WTC11 (cell line): ENCODE measurements around the gene CD79B. TPM values are rescaled to one million over a fixed set of nuclear protein-coding genes. Genes with fewer than 3 reads are reported as not detected.

Experiments
- ATAC-seq: fragments of 200-7000 bp; cut with Tn5 transposase; 2 replicates; pipeline ENCODE4 v1.10.0; 2021; ENCODE audit warnings: mild to moderate bottlenecking, moderate library complexity
- CTCF ChIA-PET: fragments of 300-600 bp; sonication (Branson Sonifier 250); formaldehyde crosslinking; loops from one replicate; lab custom pipeline; 2021; ENCODE audit warnings: antibody characterized with exemption; lab: Charles Lee
- POLR2A ChIA-PET: fragments of 350-600 bp; sonication (Branson Sonifier 250); formaldehyde crosslinking; loops from one replicate; lab custom pipeline; 2021; ENCODE audit warnings: antibody characterized with exemption; lab: Charles Lee
- DNase-seq: peaks from one replicate; pipeline ENCODE4 v3.0.0; 2021; ENCODE audit warnings: low spot score
- H3K27ac Mint-ChIP-seq: 2 replicates; pipeline ENCODE4 v1.8.0; 2021; ENCODE audit warnings: mixed read lengths
- H3K27me3 Mint-ChIP-seq: 2 replicates; pipeline ENCODE4 v1.8.0; 2021; ENCODE audit warnings: low read depth, mild to moderate bottlenecking, moderate library complexity, mixed read lengths
- H3K36me3 Mint-ChIP-seq: 2 replicates; pipeline ENCODE4 v1.8.0; 2021; ENCODE audit warnings: mixed read lengths
- H3K4me1 Mint-ChIP-seq: 2 replicates; pipeline ENCODE4 v1.8.0; 2022; ENCODE audit warnings: mixed read lengths
- H3K4me3 Mint-ChIP-seq: 2 replicates; pipeline ENCODE4 v1.8.0; 2021; ENCODE audit warnings: mild to moderate bottlenecking, moderate library complexity, mixed read lengths
- H3K9me3 Mint-ChIP-seq: 2 replicates; pipeline ENCODE4 v1.8.0; 2021; ENCODE audit warnings: mixed read lengths
- ARID4B ChIP-seq: sonication (generic); formaldehyde crosslinking; IDR thresholded peaks from 2 replicates; pipeline ENCODE4 v1.8.0; 2023; ENCODE audit warnings: missing genetic modification reagents, mild to moderate bottlenecking, borderline replicate concordance
- ATF1 ChIP-seq: sonication (generic); formaldehyde crosslinking; IDR thresholded peaks from 2 replicates; pipeline ENCODE4 v1.8.1; 2023; ENCODE audit warnings: mild to moderate bottlenecking, moderate library complexity, missing genetic modification reagents
- CBFB ChIP-seq: sonication (generic); formaldehyde crosslinking; IDR thresholded peaks from 2 replicates; pipeline ENCODE4 v1.8.1; 2022; ENCODE audit warnings: mild to moderate bottlenecking, low read depth, missing genetic modification reagents
- CDX4 ChIP-seq: fragments of 250-450 bp; sonication (Bioruptor Pico); IDR thresholded peaks from 2 replicates; pipeline ENCODE4 v1.9.0; 2021; ENCODE audit warnings: moderate library complexity, mild to moderate bottlenecking, inconsistent platforms, borderline replicate concordance
- FOXP1 ChIP-seq: sonication (generic); formaldehyde crosslinking; IDR thresholded peaks from 2 replicates; pipeline ENCODE4 v1.8.0; 2022; ENCODE audit warnings: missing genetic modification reagents, mild to moderate bottlenecking, moderate library complexity, borderline replicate concordance
- HMGA2 ChIP-seq: fragments of 250-450 bp; sonication (Bioruptor Pico); IDR thresholded peaks from 2 replicates; pipeline ENCODE4 v1.4.0; 2021; ENCODE audit warnings: mild to moderate bottlenecking, moderate library complexity
- NR1H2 ChIP-seq: sonication (generic); formaldehyde crosslinking; IDR thresholded peaks from 2 replicates; pipeline ENCODE4 v1.9.0; 2021; ENCODE audit warnings: mild to moderate bottlenecking, moderate library complexity, missing genetic modification reagents
- TCF7 ChIP-seq: sonication (generic); formaldehyde crosslinking; IDR thresholded peaks from 2 replicates; pipeline ENCODE4 v1.8.0; 2022; ENCODE audit warnings: mild to moderate bottlenecking, low read depth, missing genetic modification reagents, moderate library complexity
- ZNF671 ChIP-seq: fragments of 250-450 bp; sonication (Bioruptor Pico); IDR thresholded peaks from 2 replicates; pipeline ENCODE4 v1.8.0; 2021; ENCODE audit warnings: mild to moderate bottlenecking
- total RNA-seq: library from RNA; stranded (reverse); gene quantifications from 3 replicates; pipeline ENCODE4 v1.2.3, GENCODE V29; 2021
- TF ChIP-seq, protein P1 (sequence below): fragments of 200-600 bp; IDR thresholded peaks from 2 replicates; pipeline ENCODE4 v1.8.0; 2022; ENCODE audit warnings: antibody characterized with exemption
- TF ChIP-seq, protein P2 (sequence below): fragments of 250-450 bp; sonication (Bioruptor Pico); IDR thresholded peaks from 2 replicates; pipeline ENCODE4 v1.9.0; 2021; ENCODE audit warnings: mild to moderate bottlenecking
- TF ChIP-seq, protein P3 (sequence below): sonication (generic); formaldehyde crosslinking; conservative IDR thresholded peaks from 2 replicates; pipeline ENCODE4 v1.8.1; 2023; ENCODE audit warnings: mild to moderate bottlenecking, low read depth, missing genetic modification reagents, moderate library complexity

The CD79B gene
- total RNA-seq, 1 experiment from 2014 or later, result 3.0 TPM

DNA sequence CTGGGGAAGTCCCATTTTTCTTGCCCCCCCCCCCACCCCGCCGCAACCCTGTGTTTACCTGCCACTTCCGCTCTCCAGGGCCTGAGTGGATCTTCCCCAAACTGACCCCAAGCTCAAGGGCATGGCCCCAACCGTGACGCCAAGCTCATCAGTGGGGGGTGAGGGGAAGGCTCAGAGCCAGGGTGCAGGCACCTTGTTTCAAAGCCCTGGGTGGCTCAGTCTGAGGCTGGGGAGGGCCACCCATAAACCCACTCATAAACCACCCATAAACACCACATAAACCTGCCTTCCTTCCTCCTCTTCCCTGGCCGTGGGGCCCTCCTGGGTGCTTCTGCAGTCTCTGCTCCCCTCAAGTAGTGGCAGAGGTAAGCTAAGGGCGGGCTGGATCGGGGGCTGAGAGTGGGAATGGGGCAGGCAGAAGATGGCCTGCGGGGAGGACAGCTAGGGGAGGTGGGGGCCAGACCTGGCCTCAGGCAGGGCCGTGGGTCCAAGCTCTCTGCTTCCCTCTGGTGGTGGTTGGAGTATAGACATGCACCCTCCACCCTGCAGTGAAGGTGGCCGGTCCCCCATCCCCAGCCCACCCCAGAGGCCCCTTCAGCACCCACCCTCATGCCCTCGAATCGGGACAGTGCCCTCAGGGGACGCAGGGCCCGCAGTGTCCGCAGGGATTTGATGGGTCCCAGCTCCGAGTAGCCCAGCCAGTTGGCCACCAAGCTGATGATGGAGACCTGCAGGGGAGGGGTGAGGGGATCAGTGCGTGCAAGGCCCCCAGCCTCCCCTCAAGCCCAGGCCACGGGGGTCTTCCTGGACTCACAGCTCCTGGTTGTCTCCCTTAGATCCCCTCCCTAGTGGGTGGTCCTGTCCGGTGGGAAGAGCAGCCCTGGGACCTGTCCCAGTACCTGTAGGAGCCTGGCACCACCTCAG lies 14.6 kb upstream of the CD79B start:
- ATAC-seq (peak; percentile 80), DNase-seq (peak; percentile 73)
- ChIA-PET POLR2A (interaction anchor here (0.9 to 1.1 kb wide), 5 partner anchors 14 to 44 kb away, joined by 3 to 4 read pairs (median 3); partner anchors contain the start of genes CD79B and GH1), CTCF (interaction anchor here (0.6 to 3.1 kb wide), 50 partner anchors 8 to 187 kb away, joined by 3 to 170 read pairs (median 6); partner anchors contain the start of genes CCDC47, CD79B, CSHL1 and ERN1)
- Mint-ChIP-seq H3K27ac (no peak overlapping the region), H3K4me1 (peaks cover 6% of the 10 kb centered on the region; the same call in 1 of the 2 replicates), H3K9me3 (no peaks in the 10 kb centered on the region), H3K36me3 (no peaks in the 10 kb centered on the region; the same call in 1 of the 2 replicates), H3K4me3 (no peak overlapping the region), H3K27me3 (no peaks in the 10 kb centered on the region)
- no peak for TF ChIP-seq HMGA2 (CRISPR knock-in tag)
- TF ChIP-seq, protein P1, sequence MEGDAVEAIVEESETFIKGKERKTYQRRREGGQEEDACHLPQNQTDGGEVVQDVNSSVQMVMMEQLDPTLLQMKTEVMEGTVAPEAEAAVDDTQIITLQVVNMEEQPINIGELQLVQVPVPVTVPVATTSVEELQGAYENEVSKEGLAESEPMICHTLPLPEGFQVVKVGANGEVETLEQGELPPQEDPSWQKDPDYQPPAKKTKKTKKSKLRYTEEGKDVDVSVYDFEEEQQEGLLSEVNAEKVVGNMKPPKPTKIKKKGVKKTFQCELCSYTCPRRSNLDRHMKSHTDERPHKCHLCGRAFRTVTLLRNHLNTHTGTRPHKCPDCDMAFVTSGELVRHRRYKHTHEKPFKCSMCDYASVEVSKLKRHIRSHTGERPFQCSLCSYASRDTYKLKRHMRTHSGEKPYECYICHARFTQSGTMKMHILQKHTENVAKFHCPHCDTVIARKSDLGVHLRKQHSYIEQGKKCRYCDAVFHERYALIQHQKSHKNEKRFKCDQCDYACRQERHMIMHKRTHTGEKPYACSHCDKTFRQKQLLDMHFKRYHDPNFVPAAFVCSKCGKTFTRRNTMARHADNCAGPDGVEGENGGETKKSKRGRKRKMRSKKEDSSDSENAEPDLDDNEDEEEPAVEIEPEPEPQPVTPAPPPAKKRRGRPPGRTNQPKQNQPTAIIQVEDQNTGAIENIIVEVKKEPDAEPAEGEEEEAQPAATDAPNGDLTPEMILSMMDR, result peak; percentile 82

DNA sequence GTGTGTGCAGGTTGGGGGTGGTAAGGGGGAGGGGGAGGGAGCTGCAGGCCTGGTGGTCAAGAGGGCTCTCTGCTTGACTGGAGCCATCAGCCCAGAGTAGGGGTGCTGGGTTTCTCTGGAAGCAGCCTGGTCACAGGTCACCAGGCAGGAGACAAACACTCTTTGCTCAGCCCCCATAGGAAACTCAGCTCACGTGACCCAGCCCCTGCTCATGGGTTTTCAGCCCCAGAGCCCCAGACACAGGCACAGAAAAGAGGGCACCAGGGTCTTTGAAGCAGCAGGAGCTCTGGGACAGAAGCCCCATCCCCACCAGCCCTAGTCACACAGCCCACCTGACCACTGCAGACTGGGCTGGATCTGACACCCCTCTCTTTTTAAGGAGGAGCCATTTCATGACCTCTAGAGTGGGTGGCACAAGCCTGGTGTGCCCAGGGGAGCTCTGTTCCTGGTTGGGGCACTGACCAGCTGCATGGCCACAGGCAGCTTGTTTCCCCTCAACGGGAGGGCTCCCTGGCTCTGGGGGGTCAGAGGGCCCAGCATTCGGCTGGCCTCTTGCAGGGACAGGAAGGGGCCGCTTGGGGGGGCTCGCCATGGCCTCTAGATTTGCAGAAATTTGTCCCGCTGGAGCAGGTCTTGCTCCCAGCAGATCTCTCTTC lies 13.8 kb upstream of the CD79B start:
- TF ChIP-seq FOXP1 (CRISPR knock-in tag) (no peak), CDX4 (no peak), CBFB (CRISPR knock-in tag) (no peak), TCF7 (CRISPR knock-in tag) (no peak), ZNF671 (CRISPR knock-in tag) (no peak), ATF1 (CRISPR knock-in tag) (no peak), NR1H2 (CRISPR knock-in tag) (no peak)
- TF ChIP-seq, protein P2, sequence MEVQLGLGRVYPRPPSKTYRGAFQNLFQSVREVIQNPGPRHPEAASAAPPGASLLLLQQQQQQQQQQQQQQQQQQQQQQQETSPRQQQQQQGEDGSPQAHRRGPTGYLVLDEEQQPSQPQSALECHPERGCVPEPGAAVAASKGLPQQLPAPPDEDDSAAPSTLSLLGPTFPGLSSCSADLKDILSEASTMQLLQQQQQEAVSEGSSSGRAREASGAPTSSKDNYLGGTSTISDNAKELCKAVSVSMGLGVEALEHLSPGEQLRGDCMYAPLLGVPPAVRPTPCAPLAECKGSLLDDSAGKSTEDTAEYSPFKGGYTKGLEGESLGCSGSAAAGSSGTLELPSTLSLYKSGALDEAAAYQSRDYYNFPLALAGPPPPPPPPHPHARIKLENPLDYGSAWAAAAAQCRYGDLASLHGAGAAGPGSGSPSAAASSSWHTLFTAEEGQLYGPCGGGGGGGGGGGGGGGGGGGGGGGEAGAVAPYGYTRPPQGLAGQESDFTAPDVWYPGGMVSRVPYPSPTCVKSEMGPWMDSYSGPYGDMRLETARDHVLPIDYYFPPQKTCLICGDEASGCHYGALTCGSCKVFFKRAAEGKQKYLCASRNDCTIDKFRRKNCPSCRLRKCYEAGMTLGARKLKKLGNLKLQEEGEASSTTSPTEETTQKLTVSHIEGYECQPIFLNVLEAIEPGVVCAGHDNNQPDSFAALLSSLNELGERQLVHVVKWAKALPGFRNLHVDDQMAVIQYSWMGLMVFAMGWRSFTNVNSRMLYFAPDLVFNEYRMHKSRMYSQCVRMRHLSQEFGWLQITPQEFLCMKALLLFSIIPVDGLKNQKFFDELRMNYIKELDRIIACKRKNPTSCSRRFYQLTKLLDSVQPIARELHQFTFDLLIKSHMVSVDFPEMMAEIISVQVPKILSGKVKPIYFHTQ, result no peak
- ChIA-PET CTCF (interaction anchor here (0.6 to 3.1 kb wide), 52 partner anchors 8 to 188 kb away, joined by 3 to 170 read pairs (median 6); partner anchors contain the start of genes CCDC47, CD79B, CSHL1 and ERN1), POLR2A (interaction anchor here (0.9 to 1.1 kb wide), 5 partner anchors 14 to 45 kb away, joined by 3 to 4 read pairs (median 3); partner anchors contain the start of genes CD79B and GH1)
- Mint-ChIP-seq H3K27me3 (no peaks in the 10 kb centered on the region), H3K36me3 (no peaks in the 10 kb centered on the region; the same call in 1 of the 2 replicates), H3K4me1 (peaks cover 5% of the 10 kb centered on the region; the same call in 1 of the 2 replicates), H3K27ac (no peak overlapping the region), H3K9me3 (no peaks in the 10 kb centered on the region), H3K4me3 (no peak overlapping the region)
- DNase-seq, result no peak
- ATAC-seq, result no peak

DNA sequence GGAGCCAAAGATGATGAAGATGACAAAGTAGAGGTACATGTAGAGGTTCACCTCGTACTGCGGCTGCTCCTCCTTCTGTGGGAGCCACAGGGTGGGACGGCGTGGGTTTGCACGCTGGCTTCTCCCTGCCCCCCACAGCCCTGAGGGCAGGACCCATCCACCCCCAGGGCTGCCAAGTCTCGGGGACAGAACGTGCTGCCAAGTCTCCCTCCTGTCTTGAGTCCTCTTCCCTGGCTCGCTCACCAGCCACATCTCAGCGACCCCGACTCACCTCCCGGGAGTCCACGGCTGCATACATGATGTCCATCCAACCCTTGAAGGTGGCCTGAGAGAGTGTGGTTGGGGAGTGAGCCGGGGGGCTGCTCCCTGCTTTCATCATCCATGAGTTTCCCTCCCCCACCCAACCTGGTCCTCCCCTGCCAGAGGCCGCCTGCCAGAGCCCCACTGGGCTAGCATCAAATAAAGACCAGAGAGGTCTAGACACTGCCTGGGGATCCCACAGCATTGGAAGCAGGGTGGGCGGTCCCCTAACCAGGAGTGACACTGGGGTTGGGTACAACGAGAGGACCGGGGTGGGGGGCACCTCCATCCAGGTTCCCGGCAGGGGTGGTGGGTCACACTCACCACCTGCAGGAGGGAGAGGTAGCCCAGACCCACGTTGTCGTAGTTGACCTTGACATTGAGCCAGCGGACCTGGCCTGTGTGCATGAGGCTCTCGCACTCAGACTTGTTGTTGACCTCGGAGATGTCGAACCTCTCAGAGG lies 12.8 kb upstream of the CD79B start:
- Mint-ChIP-seq H3K27me3 (no peaks in the 10 kb centered on the region), H3K9me3 (no peaks in the 10 kb centered on the region), H3K27ac (no peak overlapping the region), H3K4me3 (no peak overlapping the region), H3K4me1 (peaks cover 2% of the 10 kb centered on the region; the same call in 1 of the 2 replicates), H3K36me3 (no peaks in the 10 kb centered on the region; the same call in 1 of the 2 replicates)
- ATAC-seq, result no peak
- POLR2A ChIA-PET, result no interaction called here
- DNase-seq, result no peak
- CTCF ChIA-PET, result interaction anchor here (1.1 to 3.1 kb wide), 10 partner anchors 7 to 73 kb away, joined by 4 to 170 read pairs (median 18); partner anchors contain the start of genes CD79B, CSHL1 and GH1
- TF ChIP-seq CDX4, result no peak
- TF ChIP-seq ARID4B (CRISPR knock-in tag), result no peak
- TF ChIP-seq, protein P3, sequence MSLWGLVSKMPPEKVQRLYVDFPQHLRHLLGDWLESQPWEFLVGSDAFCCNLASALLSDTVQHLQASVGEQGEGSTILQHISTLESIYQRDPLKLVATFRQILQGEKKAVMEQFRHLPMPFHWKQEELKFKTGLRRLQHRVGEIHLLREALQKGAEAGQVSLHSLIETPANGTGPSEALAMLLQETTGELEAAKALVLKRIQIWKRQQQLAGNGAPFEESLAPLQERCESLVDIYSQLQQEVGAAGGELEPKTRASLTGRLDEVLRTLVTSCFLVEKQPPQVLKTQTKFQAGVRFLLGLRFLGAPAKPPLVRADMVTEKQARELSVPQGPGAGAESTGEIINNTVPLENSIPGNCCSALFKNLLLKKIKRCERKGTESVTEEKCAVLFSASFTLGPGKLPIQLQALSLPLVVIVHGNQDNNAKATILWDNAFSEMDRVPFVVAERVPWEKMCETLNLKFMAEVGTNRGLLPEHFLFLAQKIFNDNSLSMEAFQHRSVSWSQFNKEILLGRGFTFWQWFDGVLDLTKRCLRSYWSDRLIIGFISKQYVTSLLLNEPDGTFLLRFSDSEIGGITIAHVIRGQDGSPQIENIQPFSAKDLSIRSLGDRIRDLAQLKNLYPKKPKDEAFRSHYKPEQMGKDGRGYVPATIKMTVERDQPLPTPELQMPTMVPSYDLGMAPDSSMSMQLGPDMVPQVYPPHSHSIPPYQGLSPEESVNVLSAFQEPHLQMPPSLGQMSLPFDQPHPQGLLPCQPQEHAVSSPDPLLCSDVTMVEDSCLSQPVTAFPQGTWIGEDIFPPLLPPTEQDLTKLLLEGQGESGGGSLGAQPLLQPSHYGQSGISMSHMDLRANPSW (CRISPR knock-in tag), result no peak
